Measurements from ENCODE around the gene NCK2. TPM values are rescaled to one million over a fixed set of nuclear protein-coding genes. Genes with fewer than 3 reads are reported as not detected.

The NCK2 gene
- total RNA-seq, 1 experiment from 2014 or later = 26.7 TPM

- ChIA-PET RAD21 (ENCODE audit: low non-redundant PET in 1 of 2, low total read pairs in 2 of 2, uncharacterized antibody in 2 of 2, unreplicated experiment in 2 of 2) (no interaction called here), CTCF (no interaction called here), POLR2A (no interaction called here)
- Histone ChIP-seq H4K20me1 (ENCODE audit: insufficient read depth) (no peaks in the 10 kb centered on the region), H3K4me2 (ENCODE audit: low read length) (no peak overlapping the region), H3K4me1 (ENCODE audit: control insufficient read depth in 1 of 2, insufficient read depth in 2 of 2, low read length in 2 of 2) (peaks cover 15 to 20% of the 10 kb centered on the region in 2 experiments), H3K79me2 (ENCODE audit: insufficient read depth, low read length) (peaks cover 7% of the 10 kb centered on the region; the same call in 1 of the 2 replicates), H3K36me3 (ENCODE audit: control insufficient read depth in 1 of 2, insufficient read depth in 2 of 2, low read length in 2 of 2) (no peaks in the 10 kb centered on the region), H3K9ac (ENCODE audit: low read length) (no peak overlapping the region), H3K27ac (ENCODE audit: low read depth, low read length) (no peak overlapping the region), H3K4me3 (replicated peaks in 1 of 2; ENCODE audit: low read depth in 1 of 2, low read length in 2 of 2) (no peak overlapping the region), H3K9me3 (ENCODE audit: control insufficient read depth in 1 of 2, insufficient read depth in 1 of 2, low read depth in 1 of 2, low read length in 2 of 2) (no peaks in the 10 kb centered on the region), H3K27me3 (ENCODE audit: insufficient read depth, low read length) (no peaks in the 10 kb centered on the region), H2AFZ (ENCODE audit: low read depth, low read length, poor library complexity, severe bottlenecking) (no peak overlapping the region), H3K9me2 (ENCODE audit: insufficient read depth) (no peaks in the 10 kb centered on the region)
- intact Hi-C loops (cut with micrococcal nuclease) = no loop called here
- no peak for TF ChIP-seq JUND (IDR thresholded peaks at IDR 0.05)
- no peak for TF ChIP-seq SRF (IDR thresholded peaks at IDR 0.05; ENCODE audit: low read depth)
- TF ChIP-seq POLR2AphosphoS5 (IDR thresholded peaks at IDR 0.05; ENCODE audit: low read depth, low read length) = no peak
- no peak for TF ChIP-seq POLR2A (IDR thresholded peaks at IDR 0.05; ENCODE audit: borderline replicate concordance, extremely low read depth, insufficient read depth, insufficient read length)
- no peak for TF ChIP-seq CBX3 (IDR thresholded peaks at IDR 0.05; ENCODE audit: low read depth)
- no peak for TF ChIP-seq RAD21 (IDR thresholded peaks at IDR 0.05; ENCODE audit: low read depth)
- TF ChIP-seq ATF3 (IDR thresholded peaks at IDR 0.05) = no peak
- ATAC-seq (no peak), DNase-seq (ENCODE audit: low read depth, low spot score) (no peak)
- BruUV-seq (replicated peaks) = no TSS peak
Observed at GRCh38 chr2:105843476-105844374, 99.0 kb downstream of the NCK2 start.

GRCh38 chr2:105845976-105846375, 101.3 kb downstream of the NCK2 start:
- no peak for DNase-seq (ENCODE audit: low read depth, low spot score)
- Histone ChIP-seq H3K4me2 (ENCODE audit: low read length) (no peak overlapping the region), H4K20me1 (ENCODE audit: insufficient read depth) (no peaks in the 10 kb centered on the region), H3K9me2 (ENCODE audit: insufficient read depth) (no peaks in the 10 kb centered on the region), H3K9me3 (ENCODE audit: control insufficient read depth in 1 of 2, insufficient read depth in 1 of 2, low read depth in 1 of 2, low read length in 2 of 2) (no peaks in the 10 kb centered on the region), H3K4me1 (ENCODE audit: control insufficient read depth in 1 of 2, insufficient read depth in 2 of 2, low read length in 2 of 2) (peaks cover 15 to 20% of the 10 kb centered on the region in 2 experiments), H3K36me3 (ENCODE audit: control insufficient read depth in 1 of 2, insufficient read depth in 2 of 2, low read length in 2 of 2) (no peaks in the 10 kb centered on the region), H3K27me3 (ENCODE audit: insufficient read depth, low read length) (no peaks in the 10 kb centered on the region), H3K79me2 (ENCODE audit: insufficient read depth, low read length) (0 out of 2 replicates have a peak, but pooled peaks cover 4% of the 10 kb centered on the region), H3K27ac (ENCODE audit: low read depth, low read length) (no peak overlapping the region), H3K4me3 (replicated peaks in 1 of 2; ENCODE audit: low read depth in 1 of 2, low read length in 2 of 2) (no peak overlapping the region), H3K9ac (ENCODE audit: low read length) (no peak overlapping the region), H2AFZ (ENCODE audit: low read depth, low read length, poor library complexity, severe bottlenecking) (no peak overlapping the region)
- no peak for TF ChIP-seq POLR2AphosphoS5 (IDR thresholded peaks at IDR 0.05; ENCODE audit: low read depth, low read length)
- TF ChIP-seq EZH2 (IDR thresholded peaks at IDR 0.05) = no peak
- CTCF ChIA-PET = no interaction called here
- BruUV-seq (replicated peaks) = no TSS peak
- RAD21 ChIA-PET (ENCODE audit: low non-redundant PET in 1 of 2, low total read pairs in 2 of 2, uncharacterized antibody in 2 of 2, unreplicated experiment in 2 of 2) = no interaction called here
- ATAC-seq = no peak
- intact Hi-C loops (cut with micrococcal nuclease) = no loop called here
- POLR2A ChIA-PET = no interaction called here
